MCF 10A (cell line): Measurements from ENCODE around the gene DIAPH3. TPM values are rescaled to one million over a fixed set of nuclear protein-coding genes. Genes with fewer than 3 reads are reported as not detected.

Experiments used
- BruUV-seq: library from RNA; stranded (reverse); fragments of 400-500 nt; replicated peaks from 2 replicates; lab custom pipeline; 2021; lab: Mats Ljungman, UMichigan
- CTCF ChIA-PET: fragments of 300-600 bp; sonication (Branson Sonifier 250); formaldehyde crosslinking; extraction: SDS; loops from one replicate; lab custom pipeline; 2021; ENCODE audit warnings: antibody characterized with exemption, inconsistent platforms; lab: Yijun Ruan, JAX
- POLR2A ChIA-PET: fragments of 300-600, 350-650 bp; sonication (Branson Sonifier 250); formaldehyde crosslinking; extraction: SDS; loops from one replicate; lab custom pipeline; 2020; ENCODE audit warnings: antibody characterized with exemption, inconsistent platforms; lab: Yijun Ruan, JAX
- DNase-seq: peaks from one replicate; pipeline ENCODE4 v3.0.0-alpha.2; 2018; ENCODE audit not compliant: unreplicated experiment
- H3K27ac Mint-ChIP-seq: one replicate; pipeline ENCODE4 v1.8.0; 2022; ENCODE audit warnings: mild to moderate bottlenecking, low read depth, mixed read lengths; ENCODE audit not compliant: unreplicated experiment
- H3K27me3 Mint-ChIP-seq: one replicate; pipeline ENCODE4 v1.8.0; 2022; ENCODE audit warnings: mixed read lengths; ENCODE audit not compliant: insufficient read depth, unreplicated experiment
- H3K36me3 Mint-ChIP-seq: one replicate; pipeline ENCODE4 v1.8.0; 2022; ENCODE audit warnings: mild to moderate bottlenecking, moderate library complexity, mixed read lengths; ENCODE audit not compliant: insufficient read depth, unreplicated experiment
- H3K4me1 Mint-ChIP-seq: one replicate; pipeline ENCODE4 v1.8.0; 2022; ENCODE audit warnings: mixed read lengths; ENCODE audit not compliant: insufficient read depth, unreplicated experiment
- H3K4me3 Mint-ChIP-seq: one replicate; pipeline ENCODE4 v1.8.0; 2022; ENCODE audit warnings: mild to moderate bottlenecking, moderate library complexity, mixed read lengths; ENCODE audit not compliant: unreplicated experiment
- H3K9me3 Mint-ChIP-seq: one replicate; pipeline ENCODE4 v1.8.0; 2022; ENCODE audit warnings: mixed read lengths; ENCODE audit not compliant: unreplicated experiment
- intact Hi-C: fragments of 100-400 bp; cut with micrococcal nuclease; formaldehyde crosslinking; loops from 2 replicates; pipeline ENCODE4 v1.14.1; 2022
- total RNA-seq: library from RNA; stranded (reverse); gene quantifications from 2 replicates; pipeline ENCODE4 v1.2.3, GENCODE V29; 2022
- TF ChIP-seq, protein P1 (sequence below): fragments of 200-600 bp; IDR thresholded peaks from one replicate; pipeline ENCODE4 v1.8.0; 2022; ENCODE audit warnings: antibody characterized with exemption, mild to moderate bottlenecking; ENCODE audit not compliant: unreplicated experiment

The DIAPH3 gene
- total RNA-seq, 1 experiment from 2014 or later: 34.7 TPM

DNA sequence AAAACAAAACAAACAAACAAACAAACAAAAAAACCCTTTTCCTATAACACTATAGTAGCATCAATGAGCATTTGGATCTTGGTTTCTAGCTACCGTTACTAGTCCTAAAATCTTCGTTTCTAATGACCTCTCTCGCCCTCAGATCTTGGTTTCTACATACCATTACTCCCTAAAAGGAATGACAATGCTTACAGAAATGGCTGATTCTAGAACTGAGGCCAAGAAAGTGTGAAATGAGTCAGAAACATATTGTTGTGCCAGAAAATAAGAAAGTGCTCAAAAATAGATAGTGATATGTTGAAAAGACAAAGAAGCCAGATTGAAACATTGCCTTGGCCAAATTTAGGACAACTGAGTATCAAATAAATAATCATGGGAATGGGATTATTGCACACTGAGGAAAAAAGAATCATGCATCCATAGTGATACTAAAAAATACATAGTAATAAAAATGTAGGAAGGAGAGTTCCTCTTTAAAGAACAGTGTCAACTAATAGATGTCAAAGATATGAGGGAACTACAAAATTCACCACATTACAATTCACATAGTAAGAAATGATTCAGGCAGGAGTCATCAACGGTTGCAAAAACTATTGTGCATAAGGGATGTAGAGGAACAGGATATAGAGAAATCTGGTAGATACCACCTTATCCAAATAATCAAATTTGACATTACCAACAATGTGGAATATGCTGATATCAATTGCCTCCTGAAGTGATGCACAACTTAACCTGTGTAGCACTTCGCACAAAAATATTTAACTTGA is 386.6 kb downstream of the DIAPH3 start:
- peak overlapping the region; percentile 3 for H3K4me3 Mint-ChIP-seq
- peak; percentile 74 for DNase-seq
- peaks cover 7% of the 10 kb centered on the region for H3K36me3 Mint-ChIP-seq
- intact Hi-C loops: no loop called here
- no peaks in the 10 kb centered on the region for H3K27me3 Mint-ChIP-seq
- peak overlapping the region; percentile 77 for H3K27ac Mint-ChIP-seq
- ChIA-PET CTCF (interaction anchor here (1.3 kb wide), 1 partner anchor 553 kb away, joined by 3 read pairs; no protein-coding TSS in a partner anchor), POLR2A (interaction anchor here (1.0 to 1.1 kb wide), 2 partner anchors 20 to 387 kb away, joined by 3 read pairs; no protein-coding TSS in a partner anchor)
- H3K9me3 Mint-ChIP-seq: no peaks in the 10 kb centered on the region
- BruUV-seq: no TSS peak
- peaks cover 42% of the 10 kb centered on the region for H3K4me1 Mint-ChIP-seq
- TF ChIP-seq, protein P1, sequence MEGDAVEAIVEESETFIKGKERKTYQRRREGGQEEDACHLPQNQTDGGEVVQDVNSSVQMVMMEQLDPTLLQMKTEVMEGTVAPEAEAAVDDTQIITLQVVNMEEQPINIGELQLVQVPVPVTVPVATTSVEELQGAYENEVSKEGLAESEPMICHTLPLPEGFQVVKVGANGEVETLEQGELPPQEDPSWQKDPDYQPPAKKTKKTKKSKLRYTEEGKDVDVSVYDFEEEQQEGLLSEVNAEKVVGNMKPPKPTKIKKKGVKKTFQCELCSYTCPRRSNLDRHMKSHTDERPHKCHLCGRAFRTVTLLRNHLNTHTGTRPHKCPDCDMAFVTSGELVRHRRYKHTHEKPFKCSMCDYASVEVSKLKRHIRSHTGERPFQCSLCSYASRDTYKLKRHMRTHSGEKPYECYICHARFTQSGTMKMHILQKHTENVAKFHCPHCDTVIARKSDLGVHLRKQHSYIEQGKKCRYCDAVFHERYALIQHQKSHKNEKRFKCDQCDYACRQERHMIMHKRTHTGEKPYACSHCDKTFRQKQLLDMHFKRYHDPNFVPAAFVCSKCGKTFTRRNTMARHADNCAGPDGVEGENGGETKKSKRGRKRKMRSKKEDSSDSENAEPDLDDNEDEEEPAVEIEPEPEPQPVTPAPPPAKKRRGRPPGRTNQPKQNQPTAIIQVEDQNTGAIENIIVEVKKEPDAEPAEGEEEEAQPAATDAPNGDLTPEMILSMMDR: no peak

DNA sequence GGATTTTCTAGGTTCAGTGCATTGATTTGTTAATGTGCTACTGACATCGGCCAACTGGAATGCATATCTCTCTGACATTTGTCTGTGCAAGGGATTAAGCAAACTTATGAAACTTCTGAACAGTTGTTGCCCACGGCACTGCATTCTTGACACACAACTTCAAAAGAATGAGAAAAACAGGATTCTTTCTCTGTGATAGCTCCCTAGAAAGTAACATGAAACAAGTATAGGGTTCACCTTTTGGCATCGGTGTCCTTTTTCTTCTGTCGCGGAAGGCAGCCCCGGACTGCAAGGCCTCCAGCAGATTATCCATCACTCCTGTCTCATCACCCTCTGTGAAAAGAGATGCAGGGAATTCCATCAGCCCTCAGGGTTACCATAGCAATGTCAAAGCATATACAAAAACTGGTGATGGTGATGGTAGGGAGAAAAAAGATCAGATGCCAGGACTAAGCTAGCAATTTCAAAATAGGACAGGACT is 389.2 kb downstream of the DIAPH3 start:
- peak overlapping the region; percentile 26 for H3K4me3 Mint-ChIP-seq
- POLR2A ChIA-PET: no interaction called here

DNA sequence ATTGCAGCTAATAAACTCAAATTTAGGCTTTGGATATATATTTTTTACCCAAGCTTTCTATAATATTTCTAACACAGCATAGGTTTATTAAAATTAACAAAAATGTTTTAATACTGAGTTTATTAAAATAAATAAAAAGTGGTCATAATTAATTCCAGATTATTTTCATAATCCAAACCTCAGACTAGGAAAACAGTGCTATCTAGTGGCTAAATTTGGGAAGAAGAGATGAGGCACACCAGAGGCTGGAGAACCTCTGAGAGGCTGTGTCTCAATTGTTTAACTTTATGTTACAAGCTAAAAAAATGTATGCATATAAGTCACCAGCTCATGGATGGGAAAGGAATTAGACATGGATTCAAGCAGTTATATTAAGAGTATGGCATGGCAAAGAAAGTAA is 392.5 kb downstream of the DIAPH3 start:
- no TSS peak for BruUV-seq
- no peak for DNase-seq
- intact Hi-C loops: loop anchor here (1.0 to 5.0 kb wide), 4 partner anchors 91 to 566 kb away; no protein-coding TSS in a partner anchor
- ChIA-PET POLR2A (no interaction called here), CTCF (interaction anchor here (0.6 to 4.1 kb wide), 38 partner anchors 9 to 568 kb away, joined by 3 to 53 read pairs (median 4); no protein-coding TSS in a partner anchor)
- H3K27me3 Mint-ChIP-seq: no peaks in the 10 kb centered on the region
- TF ChIP-seq, protein P1: peak; percentile 39
- H3K36me3 Mint-ChIP-seq: peaks cover 7% of the 10 kb centered on the region
- H3K9me3 Mint-ChIP-seq: no peaks in the 10 kb centered on the region
- peaks cover 12% of the 10 kb centered on the region for H3K4me1 Mint-ChIP-seq
- H3K27ac Mint-ChIP-seq: no peak overlapping the region
- H3K4me3 Mint-ChIP-seq: no peak overlapping the region

More for the DNA sequence above, 389.2 kb downstream of the DIAPH3 start:
- peaks cover 36% of the 10 kb centered on the region for H3K4me1 Mint-ChIP-seq
- peaks cover 7% of the 10 kb centered on the region for H3K36me3 Mint-ChIP-seq
- peak; percentile 45 for DNase-seq
- intact Hi-C loops: loop anchor here (5.0 kb wide), 2 partner anchors 133 to 563 kb away; no protein-coding TSS in a partner anchor
- CTCF ChIA-PET: interaction anchor here (0.9 to 1.5 kb wide), 3 partner anchors 92 to 132 kb away, joined by 4 read pairs; no protein-coding TSS in a partner anchor
- no TSS peak for BruUV-seq
- TF ChIP-seq, protein P1: no peak
- H3K9me3 Mint-ChIP-seq: no peaks in the 10 kb centered on the region
- peak overlapping the region; percentile 82 for H3K27ac Mint-ChIP-seq
- H3K27me3 Mint-ChIP-seq: no peaks in the 10 kb centered on the region

DNA sequence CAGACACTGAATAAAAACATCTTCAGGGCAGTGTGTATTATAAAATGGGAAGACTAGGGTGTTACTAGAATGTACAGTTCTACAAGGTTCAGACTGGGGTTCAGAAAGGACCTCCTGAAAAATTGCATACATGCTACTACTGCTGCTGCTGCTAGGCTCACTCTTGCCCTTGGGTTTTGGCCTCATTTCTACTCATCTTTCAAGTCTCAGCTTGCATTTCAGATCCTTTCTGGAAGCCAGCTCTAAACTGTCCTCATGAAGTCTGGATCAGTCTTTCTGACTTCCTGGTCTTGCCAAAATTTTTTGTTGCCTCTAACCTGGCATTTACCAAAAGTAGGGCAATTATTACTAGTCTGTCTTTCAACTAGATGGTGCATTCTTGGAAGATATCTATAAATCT is 393.3 kb downstream of the DIAPH3 start:
- TF ChIP-seq, protein P1: no peak
- BruUV-seq: no TSS peak
- ChIA-PET POLR2A (no interaction called here), CTCF (interaction anchor here (0.6 to 4.1 kb wide), 30 partner anchors 9 to 576 kb away, joined by 3 to 53 read pairs (median 5); no protein-coding TSS in a partner anchor)
- peaks cover 12% of the 10 kb centered on the region for H3K4me1 Mint-ChIP-seq
- no peak for DNase-seq
- H3K27me3 Mint-ChIP-seq: no peaks in the 10 kb centered on the region
- H3K36me3 Mint-ChIP-seq: peaks cover 7% of the 10 kb centered on the region
- no peaks in the 10 kb centered on the region for H3K9me3 Mint-ChIP-seq
- intact Hi-C loops: loop anchor here (5.0 kb wide), 2 partner anchors 137 to 567 kb away; no protein-coding TSS in a partner anchor
- no peak overlapping the region for H3K27ac Mint-ChIP-seq
- no peak overlapping the region for H3K4me3 Mint-ChIP-seq
